Adrenal gland (tissue), 5 donors: Measurements from ENCODE around the gene UBE2M.

Source experiments
- POLR2A ChIP-seq, 2 donors: fragments of 450-650 bp; IDR thresholded peaks; one replicate each; pipeline ENCODE4 v1.6.1; 2017; ENCODE audit warnings: antibody characterized with exemption in 2 of 2, mild to moderate bottlenecking in 2 of 2, moderate library complexity in 1 of 2
- TF ChIP-seq, protein P1 (sequence below), 6 experiments: fragments of 450-650 bp in 4 of 6; fragments of 200-600 bp in 2 of 6; sonication (generic) in 1 of 6; IDR thresholded peaks; 1 replicate in 5 of 6; 2 replicates in 1 of 6; pipeline versions ENCODE4 v1.5.1 to v1.8.0; 2016 to 2021; ENCODE audit warnings: antibody characterized with exemption in 6 of 6, mild to moderate bottlenecking in 2 of 6, moderate library complexity in 1 of 6
- donor health status: DM: no; HTN: no; CAD: no.

DNA sequence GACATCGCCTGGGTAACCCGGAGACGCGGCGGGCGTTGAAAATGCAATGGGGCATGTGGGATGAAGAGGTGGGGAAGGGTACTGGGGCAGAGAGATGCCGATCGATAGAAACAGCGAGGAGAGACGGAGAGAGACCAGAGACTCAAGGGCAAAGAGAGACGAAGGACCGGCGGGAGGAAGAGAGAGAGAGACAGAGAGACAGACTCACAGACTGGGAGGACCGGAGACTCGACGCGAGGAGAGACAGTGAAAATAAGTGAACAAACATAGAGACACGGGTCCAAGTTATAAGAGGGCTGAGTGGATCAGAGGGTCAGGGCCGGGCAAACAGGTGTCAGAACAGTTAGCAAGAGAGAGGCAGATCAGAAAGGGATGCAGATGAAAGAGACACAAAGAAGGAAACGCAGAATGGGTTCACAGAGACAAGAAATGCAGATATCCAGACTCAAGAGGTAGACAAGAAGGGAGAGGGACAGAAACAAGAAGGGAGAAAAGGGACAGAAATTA is 15.3 kb upstream of the UBE2M start:
- TF ChIP-seq, protein P1, sequence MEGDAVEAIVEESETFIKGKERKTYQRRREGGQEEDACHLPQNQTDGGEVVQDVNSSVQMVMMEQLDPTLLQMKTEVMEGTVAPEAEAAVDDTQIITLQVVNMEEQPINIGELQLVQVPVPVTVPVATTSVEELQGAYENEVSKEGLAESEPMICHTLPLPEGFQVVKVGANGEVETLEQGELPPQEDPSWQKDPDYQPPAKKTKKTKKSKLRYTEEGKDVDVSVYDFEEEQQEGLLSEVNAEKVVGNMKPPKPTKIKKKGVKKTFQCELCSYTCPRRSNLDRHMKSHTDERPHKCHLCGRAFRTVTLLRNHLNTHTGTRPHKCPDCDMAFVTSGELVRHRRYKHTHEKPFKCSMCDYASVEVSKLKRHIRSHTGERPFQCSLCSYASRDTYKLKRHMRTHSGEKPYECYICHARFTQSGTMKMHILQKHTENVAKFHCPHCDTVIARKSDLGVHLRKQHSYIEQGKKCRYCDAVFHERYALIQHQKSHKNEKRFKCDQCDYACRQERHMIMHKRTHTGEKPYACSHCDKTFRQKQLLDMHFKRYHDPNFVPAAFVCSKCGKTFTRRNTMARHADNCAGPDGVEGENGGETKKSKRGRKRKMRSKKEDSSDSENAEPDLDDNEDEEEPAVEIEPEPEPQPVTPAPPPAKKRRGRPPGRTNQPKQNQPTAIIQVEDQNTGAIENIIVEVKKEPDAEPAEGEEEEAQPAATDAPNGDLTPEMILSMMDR (IDR thresholded peaks at IDR 0.05) = no peak
- TF ChIP-seq POLR2A (IDR thresholded peaks at IDR 0.05) = no peak
